AG09309 (cell line): ENCODE measurements around the gene GOLGA3.
"Not testable (repeated sequence)": the region's sequence is repeated elsewhere in the genome, so short reads cannot be mapped to it uniquely, and the experiment has no call there.

Experiments used
- DNase-seq: peaks from one replicate; pipeline ENCODE4 v3.0.0-alpha.2; 2010; ENCODE audit warnings: low read depth
- H3K4me3 ChIP-seq: 2 replicates; pipeline ENCODE4 v1.5.1; 2011; ENCODE audit warnings: mild to moderate bottlenecking, low read depth, low read length, moderate library complexity; ENCODE audit not compliant: control insufficient read depth
- CTCF ChIP-seq: IDR thresholded peaks from 2 replicates; pipeline ENCODE4 v1.5.1; 2011; ENCODE audit warnings: mild to moderate bottlenecking, low read depth, low read length, inconsistent platforms; ENCODE audit not compliant: insufficient read depth, control insufficient read depth; ENCODE audit errors: missing control alignments

Gene GOLGA3

GRCh38 chr12:132813443-132813842, 15.2 kb downstream of the GOLGA3 start:
- TF ChIP-seq CTCF = no peak
- no peak overlapping the region for H3K4me3 ChIP-seq

GRCh38 chr12:132812631-132813305, 15.9 kb downstream of the GOLGA3 start:
- DNase-seq = peak; percentile 71
- TF ChIP-seq CTCF = no peak

More at GRCh38 chr12:132813443-132813842, 15.2 kb downstream of the GOLGA3 start:
- DNase-seq = no peak

GRCh38 chr12:132809391-132809790, 19.3 kb downstream of the GOLGA3 start:
- peak; percentile 33 for TF ChIP-seq CTCF
- not testable (repeated sequence) for H3K4me3 ChIP-seq, DNase-seq

More at GRCh38 chr12:132812631-132813305, 15.9 kb downstream of the GOLGA3 start:
- no peak overlapping the region for H3K4me3 ChIP-seq

GRCh38 chr12:132807295-132808092, 21.2 kb downstream of the GOLGA3 start:
- DNase-seq = no peak
- TF ChIP-seq CTCF = no peak
- H3K4me3 ChIP-seq = no peak overlapping the region

GRCh38 chr12:132806857-132807256, 21.8 kb downstream of the GOLGA3 start:
- no peak overlapping the region for H3K4me3 ChIP-seq
- DNase-seq = no peak
- no peak for TF ChIP-seq CTCF

GRCh38 chr12:132804426-132804861, 24.2 kb downstream of the GOLGA3 start:
- TF ChIP-seq CTCF = no peak
- DNase-seq = no peak

More at GRCh38 chr12:132804426-132804861, 24.2 kb downstream of the GOLGA3 start:
- no peak overlapping the region for H3K4me3 ChIP-seq
